K562 (cell line): Measurements from ENCODE around the gene CGNL1.

ENCODE experiments used
- MEF2D ChIP-seq: conservative IDR thresholded peaks from 2 replicates; pipeline ENCODE4 v1.6.1; 2016; ENCODE audit warnings: low read depth, missing genetic modification characterization, missing compliant biosample characterization
- NEUROD1 ChIP-seq: fragments of 150-350 bp; IDR thresholded peaks from 2 replicates; pipeline ENCODE4 v1.6.1; 2014; ENCODE audit warnings: borderline replicate concordance, low read length, low read depth; ENCODE audit not compliant: partially characterized antibody
- NFIC ChIP-seq: fragments of 450-650 bp; IDR thresholded peaks from 2 replicates; pipeline ENCODE4 v1.6.1; 2017; ENCODE audit warnings: mild to moderate bottlenecking, inconsistent platforms
- POLR2AphosphoS2 ChIP-seq: IDR thresholded peaks from 2 replicates; pipeline ENCODE4 v1.6.1; 2012; ENCODE audit warnings: low read length, improper control_type of control experiment
- ZBTB7A ChIP-seq: IDR thresholded peaks from 2 replicates; pipeline ENCODE4 v1.6.1; 2011; ENCODE audit warnings: low read depth, mild to moderate bottlenecking, low read length, moderate library complexity, borderline replicate concordance; ENCODE audit not compliant: control insufficient read depth
- ZKSCAN1 ChIP-seq: fragments of 150-350 bp; IDR thresholded peaks from 2 replicates; pipeline ENCODE4 v1.6.1; 2016; ENCODE audit warnings: low read depth, low read length
- TF ChIP-seq, protein P1 (sequence below), 3 experiments: IDR thresholded peaks in 2 of 3; conservative IDR thresholded peaks in 1 of 3; 2 replicates each; pipeline ENCODE4 v1.5.1; 2011 to 2012; ENCODE audit warnings: low read length in 3 of 3, mild to moderate bottlenecking in 3 of 3, control low read depth in 2 of 3, improper control_type of control experiment in 1 of 3, inconsistent platforms in 1 of 3, low read depth in 1 of 3, mixed read lengths in 1 of 3, moderate library complexity in 1 of 3; ENCODE audit not compliant: insufficient read depth in 2 of 3

GRCh38 chr15:57363661-57364060 lies 12.6 kb upstream of the CGNL1 start:
- no peak for TF ChIP-seq MEF2D (tag)
- TF ChIP-seq, protein P1, sequence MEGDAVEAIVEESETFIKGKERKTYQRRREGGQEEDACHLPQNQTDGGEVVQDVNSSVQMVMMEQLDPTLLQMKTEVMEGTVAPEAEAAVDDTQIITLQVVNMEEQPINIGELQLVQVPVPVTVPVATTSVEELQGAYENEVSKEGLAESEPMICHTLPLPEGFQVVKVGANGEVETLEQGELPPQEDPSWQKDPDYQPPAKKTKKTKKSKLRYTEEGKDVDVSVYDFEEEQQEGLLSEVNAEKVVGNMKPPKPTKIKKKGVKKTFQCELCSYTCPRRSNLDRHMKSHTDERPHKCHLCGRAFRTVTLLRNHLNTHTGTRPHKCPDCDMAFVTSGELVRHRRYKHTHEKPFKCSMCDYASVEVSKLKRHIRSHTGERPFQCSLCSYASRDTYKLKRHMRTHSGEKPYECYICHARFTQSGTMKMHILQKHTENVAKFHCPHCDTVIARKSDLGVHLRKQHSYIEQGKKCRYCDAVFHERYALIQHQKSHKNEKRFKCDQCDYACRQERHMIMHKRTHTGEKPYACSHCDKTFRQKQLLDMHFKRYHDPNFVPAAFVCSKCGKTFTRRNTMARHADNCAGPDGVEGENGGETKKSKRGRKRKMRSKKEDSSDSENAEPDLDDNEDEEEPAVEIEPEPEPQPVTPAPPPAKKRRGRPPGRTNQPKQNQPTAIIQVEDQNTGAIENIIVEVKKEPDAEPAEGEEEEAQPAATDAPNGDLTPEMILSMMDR (IDR thresholded peaks at IDR 0.05 in 2 of 3, conservative IDR thresholded peaks at IDR 0.05 in 1 of 3; ENCODE audit: insufficient read depth in 2 of 3, low read depth in 1 of 3, low read length in 3 of 3), result no peak
- TF ChIP-seq ZKSCAN1, result no peak
- TF ChIP-seq POLR2AphosphoS2, result no peak
- TF ChIP-seq ZBTB7A, result no peak
- TF ChIP-seq NEUROD1, result no peak
- no peak for TF ChIP-seq NFIC
